ENCODE results near the gene FCHSD2.

- no peak for TF ChIP-seq EP300 (IDR thresholded peaks at IDR 0.05)
- TF ChIP-seq POLR2A (IDR thresholded peaks at IDR 0.05): no peak
- TF ChIP-seq POLR2AphosphoS5 (IDR thresholded peaks at IDR 0.05): no peak
Observed at GRCh38 chr11:73095613-73096012, 46.5 kb downstream of the FCHSD2 start.

Data from suprapubic skin (tissue), 4 donors.